Measurements from ENCODE around the gene C1QL2. TPM values are rescaled to one million over a fixed set of nuclear protein-coding genes. Genes with fewer than 3 reads are reported as not detected.

Gene C1QL2
- total RNA-seq, 1 donor from 2014 or later = not detected

GRCh38 chr2:119122663-119123062, 35.9 kb downstream of the C1QL2 start:
- DNase-seq = no peak
- Histone ChIP-seq H3K36me3 (no peaks in the 10 kb centered on the region), H3K4me3 (no peak overlapping the region), H3K27ac (replicated peaks) (no peak overlapping the region), H3K4me1 (no peaks in the 10 kb centered on the region), H3K27me3 (ENCODE audit: low read depth) (peaks cover 97% of the 10 kb centered on the region), H3K9me3 (replicated peaks) (no peaks in the 10 kb centered on the region)
- intact Hi-C loops (cut with micrococcal nuclease) = no loop called here
- TF ChIP-seq CTCF (IDR thresholded peaks at IDR 0.05; ENCODE audit: borderline replicate concordance) = no peak

- no peak for DNase-seq
- Histone ChIP-seq H3K4me3 (no peak overlapping the region), H3K9me3 (replicated peaks) (no peaks in the 10 kb centered on the region), H3K27ac (replicated peaks) (no peak overlapping the region), H3K27me3 (ENCODE audit: low read depth) (peaks cover 95% of the 10 kb centered on the region), H3K36me3 (no peaks in the 10 kb centered on the region), H3K4me1 (no peaks in the 10 kb centered on the region)
- no peak for TF ChIP-seq CTCF (IDR thresholded peaks at IDR 0.05; ENCODE audit: borderline replicate concordance)
- intact Hi-C loops (cut with micrococcal nuclease) = no loop called here
Observed at GRCh38 chr2:119119999-119120756, 38.4 kb downstream of the C1QL2 start.

GRCh38 chr2:119119076-119119785, 39.3 kb downstream of the C1QL2 start:
- H3K27ac ChIP-seq (replicated peaks) = no peak overlapping the region
- intact Hi-C loops (cut with micrococcal nuclease) = no loop called here
- no peak for TF ChIP-seq CTCF (IDR thresholded peaks at IDR 0.05; ENCODE audit: borderline replicate concordance)
- H3K4me1 ChIP-seq = no peaks in the 10 kb centered on the region
- H3K36me3 ChIP-seq = no peaks in the 10 kb centered on the region
- H3K27me3 ChIP-seq (ENCODE audit: low read depth) = peaks cover 95% of the 10 kb centered on the region
- DNase-seq = no peak
- no peaks in the 10 kb centered on the region for H3K9me3 ChIP-seq (replicated peaks)
- H3K4me3 ChIP-seq = no peak overlapping the region

GRCh38 chr2:119117891-119118882, 40.4 kb downstream of the C1QL2 start:
- peaks cover 95% of the 10 kb centered on the region for H3K27me3 ChIP-seq (ENCODE audit: low read depth)
- no peak for DNase-seq

More at GRCh38 chr2:119117891-119118882, 40.4 kb downstream of the C1QL2 start:
- Histone ChIP-seq H3K27ac (replicated peaks) (no peak overlapping the region), H3K9me3 (replicated peaks) (no peaks in the 10 kb centered on the region), H3K4me3 (no peak overlapping the region), H3K4me1 (no peaks in the 10 kb centered on the region), H3K36me3 (no peaks in the 10 kb centered on the region)
- no peak for TF ChIP-seq CTCF (IDR thresholded peaks at IDR 0.05; ENCODE audit: borderline replicate concordance)
- intact Hi-C loops (cut with micrococcal nuclease) = no loop called here

Data from left ventricle myocardium inferior (tissue), 1 donor.